DMS153 (cell line): ENCODE results near the gene PPP2R5C.
"Not testable (repeated sequence)": the region's sequence is repeated elsewhere in the genome, so short reads cannot be mapped to it uniquely, and the experiment has no call there.

Source experiments
- DNase-seq: peaks from one replicate; lab custom pipeline; 2025; lab: John Stamatoyannopoulos, UW

The PPP2R5C gene

GRCh38 chr14:101966742-101967141, 205.2 kb downstream of the PPP2R5C start:
- DNase-seq: no peak

GRCh38 chr14:101968186-101968585, 206.7 kb downstream of the PPP2R5C start:
- no peak for DNase-seq

GRCh38 chr14:101969481-101969880, 208.0 kb downstream of the PPP2R5C start:
- no peak for DNase-seq

DNA sequence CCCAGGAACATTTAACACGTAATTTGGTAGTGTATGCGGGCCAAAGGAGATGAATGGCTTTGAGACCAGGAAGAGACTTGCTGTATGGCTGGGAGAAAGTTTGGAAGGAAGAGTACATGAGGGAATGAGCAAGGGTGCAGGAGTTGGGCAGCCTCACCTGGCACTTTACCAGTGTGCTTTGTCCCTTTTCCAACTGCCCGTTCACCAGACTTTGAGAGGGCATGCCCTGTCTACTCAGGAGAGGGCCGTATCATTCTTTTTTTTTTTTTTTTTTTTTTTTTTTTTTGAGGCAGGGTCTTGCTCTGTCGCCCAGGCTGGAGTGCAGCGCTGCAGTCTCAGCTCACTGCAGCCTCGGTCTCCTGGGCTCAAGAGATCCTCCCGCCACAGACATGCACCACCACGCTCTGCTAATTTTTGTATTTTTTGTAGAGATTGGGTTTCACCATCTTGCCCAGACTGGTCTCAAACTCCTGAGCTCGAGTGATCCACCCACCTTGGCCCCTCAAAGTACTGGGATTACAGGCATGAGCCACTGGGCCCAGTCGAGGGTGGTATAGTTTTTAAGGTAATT, 209.4 kb downstream of the PPP2R5C start:
- DNase-seq: no peak

GRCh38 chr14:101971458-101971857, 209.9 kb downstream of the PPP2R5C start:
- DNase-seq: not testable (repeated sequence)

GRCh38 chr14:101972126-101972866, 210.8 kb downstream of the PPP2R5C start:
- no peak for DNase-seq

GRCh38 chr14:101973356-101973755, 211.8 kb downstream of the PPP2R5C start:
- no peak for DNase-seq

- DNase-seq: no peak
These were observed 213.7 kb downstream of the PPP2R5C start for GRCh38 chr14:101975231-101975630.
